SK-N-SH (cell line): ENCODE results near the gene SLN. TPM values are rescaled to one million over a fixed set of nuclear protein-coding genes. Genes with fewer than 3 reads are reported as not detected.

ENCODE experiments used
- CTCF ChIA-PET: fragments of 300-600, 350-600 bp; formaldehyde crosslinking; extraction: SDS; loops from one replicate; lab custom pipeline; 2021; lab: Yijun Ruan, JAX
- POLR2A ChIA-PET: fragments of 350-600 bp; sonication (Branson Sonifier 250); formaldehyde crosslinking; extraction: SDS; loops from one replicate; lab custom pipeline; 2020; ENCODE audit warnings: antibody characterized with exemption, inconsistent platforms; lab: Yijun Ruan, JAX
- DNase-seq: peaks from one replicate; pipeline ENCODE4 v3.0.0; 2012
- H2AFZ ChIP-seq: fragments of 200-600 bp; sonication (generic); 2 replicates; pipeline ENCODE4 v1.8.1; 2016; ENCODE audit warnings: antibody characterized with exemption, mild to moderate bottlenecking, low read depth
- H3F3A ChIP-seq: fragments of 200-600 bp; sonication (generic); replicated peaks from 2 replicates; pipeline ENCODE3; 2016; ENCODE audit warnings: antibody characterized with exemption, mild to moderate bottlenecking; ENCODE audit not compliant: insufficient read depth
- H3K27ac ChIP-seq, 2 experiments: fragments of 200-500 bp in 1 of 2; fragments of 200-600 bp in 1 of 2; sonication (Bioruptor generic) in 1 of 2; sonication (generic), shearing (Covaris generic) in 1 of 2; 2 replicates each; pipeline versions ENCODE4 v1.5.1 to v1.6.1; 2014 to 2016; ENCODE audit warnings: low read depth in 2 of 2, inconsistent platforms in 1 of 2, low read length in 1 of 2, mild to moderate bottlenecking in 1 of 2, mixed read lengths in 1 of 2
- H3K27me3 ChIP-seq: fragments of 200-600 bp; sonication (generic), shearing (Covaris generic); 2 replicates; pipeline ENCODE4 v1.6.1; 2016; ENCODE audit warnings: mixed run types; ENCODE audit not compliant: insufficient read depth
- H3K36me3 ChIP-seq, 2 experiments: fragments of 200-500 bp in 1 of 2; fragments of 200-600 bp in 1 of 2; sonication (Bioruptor generic) in 1 of 2; sonication (generic) in 1 of 2; replicated peaks in 1 of 2; 2 replicates each; pipeline versions ENCODE3 to v1.5.1; 2014 to 2016; ENCODE audit warnings: low read length in 1 of 2, mild to moderate bottlenecking in 1 of 2; ENCODE audit not compliant: insufficient read depth in 2 of 2, control insufficient read depth in 1 of 2
- H3K4me1 ChIP-seq, 2 experiments: fragments of 200-500 bp in 1 of 2; fragments of 200-600 bp in 1 of 2; sonication (Bioruptor generic) in 1 of 2; sonication (generic), shearing (Covaris generic) in 1 of 2; 2 replicates each; pipeline versions ENCODE4 v1.5.1 to v1.6.1; 2014 to 2016; ENCODE audit warnings: low read depth in 1 of 2, low read length in 1 of 2, mixed run types in 1 of 2; ENCODE audit not compliant: insufficient read depth in 2 of 2, control insufficient read depth in 1 of 2
- H3K4me2 ChIP-seq: fragments of 200-600 bp; sonication (generic), shearing (Covaris generic); 2 replicates; pipeline ENCODE4 v1.6.1; 2017; ENCODE audit warnings: mixed run types
- H3K4me3 ChIP-seq, 2 experiments: fragments of 200-500 bp in 1 of 2; fragments of 200-600 bp in 1 of 2; sonication (Bioruptor generic) in 1 of 2; sonication (generic), shearing (Covaris generic) in 1 of 2; 2 replicates each; pipeline versions ENCODE4 v1.5.1 to v1.8.1; 2014 to 2016; ENCODE audit warnings: low read depth in 2 of 2, inconsistent platforms in 1 of 2, low read length in 1 of 2, mild to moderate bottlenecking in 1 of 2, mixed read lengths in 1 of 2, moderate library complexity in 1 of 2
- H3K79me2 ChIP-seq: fragments of 200-600 bp; sonication (generic); 2 replicates; pipeline ENCODE4 v1.8.1; 2017; ENCODE audit warnings: mild to moderate bottlenecking; ENCODE audit not compliant: insufficient read depth
- H3K9ac ChIP-seq: fragments of 200-600 bp; sonication (generic); 2 replicates; pipeline ENCODE4 v1.6.1; 2017; ENCODE audit warnings: mixed run types
- H3K9me2 ChIP-seq: fragments of 200-600 bp; sonication (generic); 2 replicates; pipeline ENCODE4 v1.6.1; 2017; ENCODE audit warnings: mixed run types
- H3K9me3 ChIP-seq: fragments of 200-600 bp; sonication (generic); 2 replicates; pipeline ENCODE4 v1.6.1; 2017; ENCODE audit warnings: mixed run types, mild to moderate bottlenecking, moderate library complexity
- H4K20me1 ChIP-seq: fragments of 200-600 bp; sonication (generic); 2 replicates; pipeline ENCODE4 v1.6.1; 2017; ENCODE audit warnings: mild to moderate bottlenecking, mixed run types; ENCODE audit not compliant: insufficient read depth
- CHD2 ChIP-seq: fragments of 150-350 bp; IDR thresholded peaks from 2 replicates; pipeline ENCODE4 v1.6.1; 2018; ENCODE audit warnings: low read length; ENCODE audit not compliant: partially characterized antibody
- ELF1 ChIP-seq: IDR thresholded peaks from 2 replicates; pipeline ENCODE4 v1.4.0; 2012
- EP300 ChIP-seq, 2 experiments: IDR thresholded peaks; 2 replicates each; pipeline versions ENCODE4 v1.4.0 to v1.6.1; 2012; ENCODE audit warnings: borderline replicate concordance in 1 of 2, low read depth in 1 of 2, low read length in 1 of 2
- EZH2phosphoT487 ChIP-seq: fragments of 200-600 bp; sonication (generic); IDR thresholded peaks from 2 replicates; pipeline ENCODE4 v1.6.1; 2017; ENCODE audit warnings: low read depth, mixed run types, mild to moderate bottlenecking, antibody characterized with exemption, moderate library complexity, borderline replicate concordance
- JUND ChIP-seq: IDR thresholded peaks from 2 replicates; pipeline ENCODE4 v1.4.0; 2012
- MXI1 ChIP-seq: IDR thresholded peaks from 2 replicates; pipeline ENCODE4 v1.6.1; 2012; ENCODE audit warnings: mild to moderate bottlenecking, low read depth, low read length, improper control_type of control experiment
- NRF1 ChIP-seq: IDR thresholded peaks from 2 replicates; pipeline ENCODE4 v1.6.1; 2012; ENCODE audit warnings: low read depth, mild to moderate bottlenecking, low read length
- RAD21 ChIP-seq: IDR thresholded peaks from 2 replicates; pipeline ENCODE4 v1.6.1; 2012; ENCODE audit warnings: mild to moderate bottlenecking, low read length
- SMC3 ChIP-seq: IDR thresholded peaks from 2 replicates; pipeline ENCODE4 v1.6.1; 2012; ENCODE audit warnings: low read depth, low read length, improper control_type of control experiment
- TEAD4 ChIP-seq: IDR thresholded peaks from 2 replicates; pipeline ENCODE4 v1.4.0; 2012; ENCODE audit warnings: mild to moderate bottlenecking, borderline replicate concordance; ENCODE audit not compliant: insufficient read depth
- WGBS: methylation state at CpG from one replicate; pipeline ENCODE4 v1.1.6; 2017; ENCODE audit warnings: low lambda C conversion rate; 5-methylcytosine and 5-hydroxymethylcytosine counted together
- polyA plus RNA-seq, 3 experiments: library from polyadenylated mRNA; depleted of rRNA; stranded (reverse); fragments of >200 nt; gene quantifications; 2 replicates each; pipeline ENCODE4 v1.2.3, GENCODE V29; 2012
- TF ChIP-seq, protein P1 (sequence below): fragments of 200-600 bp; sonication (generic); IDR thresholded peaks from 2 replicates; pipeline ENCODE4 v1.6.1; 2017; ENCODE audit warnings: antibody characterized with exemption, mild to moderate bottlenecking, moderate library complexity
- TF ChIP-seq, protein P2 (sequence below): IDR thresholded peaks from 2 replicates; pipeline ENCODE4 v1.4.0; 2012; ENCODE audit warnings: low read depth, borderline replicate concordance

Gene SLN
- polyA plus RNA-seq, 1 of the 3 experiments (the other 2 are of a cell fraction), result not detected

DNA sequence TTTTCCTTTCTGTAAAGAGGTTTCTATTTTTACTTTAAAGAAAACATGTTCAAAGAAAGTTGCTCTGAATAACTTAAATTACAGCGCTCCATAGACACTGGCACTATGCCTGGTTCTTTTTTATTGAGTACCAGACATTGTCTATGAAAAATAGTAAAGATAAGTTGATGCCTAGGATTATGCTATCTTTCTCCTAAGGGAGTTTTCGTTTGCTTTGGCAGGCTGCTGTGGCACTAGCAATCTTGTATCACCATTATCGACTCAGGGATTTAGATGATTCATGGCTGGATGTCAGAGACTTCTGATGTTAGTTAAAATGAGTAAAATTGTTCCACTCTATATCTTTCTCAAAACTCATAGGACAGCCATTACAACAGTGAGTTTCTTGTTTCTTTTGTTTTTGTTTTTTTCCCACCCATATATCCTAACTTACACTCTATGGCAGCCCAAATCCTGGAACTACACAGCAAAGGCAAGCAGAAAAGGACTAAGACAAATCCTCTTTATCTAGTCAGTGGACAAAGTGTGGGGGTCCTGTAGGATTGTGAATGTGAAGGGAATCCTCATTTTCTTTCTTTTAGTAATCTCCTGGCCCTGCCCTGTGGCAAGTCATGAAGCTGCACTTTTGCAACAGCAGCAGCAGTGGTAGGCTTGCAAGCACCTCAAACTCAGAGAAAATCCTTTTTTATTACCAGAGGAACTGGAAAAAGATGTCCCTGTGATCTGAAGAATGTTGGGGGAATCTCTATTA, 20.7 kb downstream of the SLN start (continued):
- TF ChIP-seq, protein P1, sequence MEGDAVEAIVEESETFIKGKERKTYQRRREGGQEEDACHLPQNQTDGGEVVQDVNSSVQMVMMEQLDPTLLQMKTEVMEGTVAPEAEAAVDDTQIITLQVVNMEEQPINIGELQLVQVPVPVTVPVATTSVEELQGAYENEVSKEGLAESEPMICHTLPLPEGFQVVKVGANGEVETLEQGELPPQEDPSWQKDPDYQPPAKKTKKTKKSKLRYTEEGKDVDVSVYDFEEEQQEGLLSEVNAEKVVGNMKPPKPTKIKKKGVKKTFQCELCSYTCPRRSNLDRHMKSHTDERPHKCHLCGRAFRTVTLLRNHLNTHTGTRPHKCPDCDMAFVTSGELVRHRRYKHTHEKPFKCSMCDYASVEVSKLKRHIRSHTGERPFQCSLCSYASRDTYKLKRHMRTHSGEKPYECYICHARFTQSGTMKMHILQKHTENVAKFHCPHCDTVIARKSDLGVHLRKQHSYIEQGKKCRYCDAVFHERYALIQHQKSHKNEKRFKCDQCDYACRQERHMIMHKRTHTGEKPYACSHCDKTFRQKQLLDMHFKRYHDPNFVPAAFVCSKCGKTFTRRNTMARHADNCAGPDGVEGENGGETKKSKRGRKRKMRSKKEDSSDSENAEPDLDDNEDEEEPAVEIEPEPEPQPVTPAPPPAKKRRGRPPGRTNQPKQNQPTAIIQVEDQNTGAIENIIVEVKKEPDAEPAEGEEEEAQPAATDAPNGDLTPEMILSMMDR, result no peak
- TF ChIP-seq JUND (peak; percentile 41), EP300 (IDR thresholded peaks at IDR 0.05; ENCODE audit: borderline replicate concordance in 1 of 2, low read depth in 1 of 2, low read length in 1 of 2) (no peak), NRF1 (no peak), ELF1 (no peak), EZH2phosphoT487 (no peak), MXI1 (no peak)
- TF ChIP-seq, protein P2, sequence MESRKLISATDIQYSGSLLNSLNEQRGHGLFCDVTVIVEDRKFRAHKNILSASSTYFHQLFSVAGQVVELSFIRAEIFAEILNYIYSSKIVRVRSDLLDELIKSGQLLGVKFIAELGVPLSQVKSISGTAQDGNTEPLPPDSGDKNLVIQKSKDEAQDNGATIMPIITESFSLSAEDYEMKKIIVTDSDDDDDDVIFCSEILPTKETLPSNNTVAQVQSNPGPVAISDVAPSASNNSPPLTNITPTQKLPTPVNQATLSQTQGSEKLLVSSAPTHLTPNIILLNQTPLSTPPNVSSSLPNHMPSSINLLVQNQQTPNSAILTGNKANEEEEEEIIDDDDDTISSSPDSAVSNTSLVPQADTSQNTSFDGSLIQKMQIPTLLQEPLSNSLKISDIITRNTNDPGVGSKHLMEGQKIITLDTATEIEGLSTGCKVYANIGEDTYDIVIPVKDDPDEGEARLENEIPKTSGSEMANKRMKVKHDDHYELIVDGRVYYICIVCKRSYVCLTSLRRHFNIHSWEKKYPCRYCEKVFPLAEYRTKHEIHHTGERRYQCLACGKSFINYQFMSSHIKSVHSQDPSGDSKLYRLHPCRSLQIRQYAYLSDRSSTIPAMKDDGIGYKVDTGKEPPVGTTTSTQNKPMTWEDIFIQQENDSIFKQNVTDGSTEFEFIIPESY, result no peak
- TF ChIP-seq, all 33 proteins: peak for 7

DNA sequence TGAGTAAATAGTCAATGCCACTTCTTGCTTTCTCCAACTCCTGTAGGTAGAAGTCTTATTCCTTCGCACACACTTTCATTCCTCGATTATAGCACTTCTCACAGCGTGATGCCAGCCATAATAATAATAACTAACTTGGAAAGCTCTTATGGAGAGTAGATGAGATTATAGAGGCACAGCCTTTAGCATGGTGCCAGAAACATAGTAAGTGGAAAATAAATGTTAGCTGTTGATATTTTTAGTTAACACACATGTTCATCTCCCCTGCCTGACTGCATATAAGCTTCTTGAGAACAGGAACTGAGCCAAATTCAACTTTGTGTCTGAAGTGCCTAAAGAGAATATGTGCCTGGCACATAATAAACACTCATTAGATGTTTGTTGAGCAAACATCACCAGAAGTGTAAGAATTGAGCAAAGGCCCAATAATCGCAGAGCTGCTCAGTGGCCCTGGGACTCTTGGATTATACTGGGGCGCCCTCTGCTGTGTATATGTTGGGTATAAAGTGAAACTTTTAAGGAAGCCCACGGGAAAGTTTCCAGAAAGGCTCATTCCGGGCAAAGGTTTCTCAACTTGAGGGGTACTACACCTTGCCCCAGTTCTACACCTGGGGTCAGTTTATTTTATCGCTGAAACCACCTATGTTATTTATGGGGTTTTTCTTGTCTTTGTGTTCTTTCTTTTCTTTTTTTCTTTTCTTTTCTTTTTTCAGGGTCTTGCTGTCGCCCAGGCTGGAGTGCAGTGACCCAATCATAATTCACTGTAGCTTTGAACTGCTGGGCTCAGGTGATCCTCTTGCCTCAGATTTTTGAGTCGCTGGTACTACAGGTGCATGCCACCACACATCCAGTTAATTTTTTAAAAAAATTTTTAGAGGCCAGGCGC, 22.3 kb downstream of the SLN start:
- H3K9me3 ChIP-seq, result no peaks in the 10 kb centered on the region
- H3K4me1 ChIP-seq, result peaks cover 0 to 13% of the 10 kb centered on the region in 2 experiments; a peak in 3 of 4 replicates
- no peaks in the 10 kb centered on the region for H3K9me2 ChIP-seq
- H3K4me3 ChIP-seq, result no peak overlapping the region; a peak in 1 of 4 replicates
- 0 out of 2 replicates have a peak overlapping the region, but pooled peaks have one; percentile 32 for H2AFZ ChIP-seq
- H3K27ac ChIP-seq, result no peak overlapping the region
- no peaks in the 10 kb centered on the region for H4K20me1 ChIP-seq
- peak; percentile 62 for DNase-seq
- POLR2A ChIA-PET, result no interaction called here
- peak overlapping the region; percentile 63; the same call in 1 of the 2 replicates for H3K4me2 ChIP-seq
- H3F3A ChIP-seq, result peaks cover 25% of the 10 kb centered on the region
- WGBS, result 45% methylated on average over 11 of the region's 11 CpGs
- no peaks in the 10 kb centered on the region for H3K36me3 ChIP-seq
- no peaks in the 10 kb centered on the region for H3K79me2 ChIP-seq
- CTCF ChIA-PET, result interaction anchor here (0.6 to 4.9 kb wide), 44 partner anchors 9 to 969 kb away, joined by 3 to 64 read pairs (median 4); partner anchors contain the start of genes ALKBH8, CWF19L2 and ELMOD1
- no peak for TF ChIP-seq TEAD4
- TF ChIP-seq JUND, result no peak
- peak; percentile 89 for TF ChIP-seq SMC3
- TF ChIP-seq, protein P1, result peak; percentile 77
- TF ChIP-seq NRF1, result no peak
- peak; percentile 93 for TF ChIP-seq RAD21
- no peak for TF ChIP-seq CHD2
- no peaks in the 10 kb centered on the region for H3K27me3 ChIP-seq
- no peak overlapping the region for H3K9ac ChIP-seq
